CD4-positive, alpha-beta memory T cell (primary cell): Measurements from ENCODE around the gene HTR7. TPM values are rescaled to one million over a fixed set of nuclear protein-coding genes. Genes with fewer than 3 reads are reported as not detected.
A peak's percentile ranks its signal among the peaks of the same experiment; 100 is the strongest.
"Not testable (repeated sequence)": the region's sequence is repeated elsewhere in the genome, so short reads cannot be mapped to it uniquely, and the experiment has no call there.

Source experiments
- CTCF ChIA-PET: fragments of 350-600 bp; sonication (Branson Sonifier 250); formaldehyde crosslinking; loops from one replicate; lab custom pipeline; 2021; ENCODE audit warnings: inconsistent platforms; ENCODE audit not compliant: partially characterized antibody; lab: Charles Lee
- POLR2A ChIA-PET: fragments of 350-600 bp; sonication (Branson Sonifier 250); formaldehyde crosslinking; loops from one replicate; lab custom pipeline; 2021; ENCODE audit not compliant: partially characterized antibody; lab: Charles Lee
- DNase-seq, 5 donors: peaks; one replicate each; pipeline versions ENCODE4 v3.0.0 to v3.0.0-alpha.2; 2020 to 2022; ENCODE audit warnings: mixed read lengths in 1 of 5
- H3K27ac ChIP-seq: one replicate; pipeline ENCODE4 v1.7.0; 2013; ENCODE audit warnings: low read depth, low read length
- H3K27me3 ChIP-seq: 2 replicates; pipeline ENCODE4 v1.7.0; 2013; ENCODE audit warnings: mild to moderate bottlenecking, low read length, moderate library complexity; ENCODE audit not compliant: insufficient read depth
- H3K36me3 ChIP-seq: 2 replicates; pipeline ENCODE4 v1.7.0; 2013; ENCODE audit warnings: mild to moderate bottlenecking, low read length, moderate library complexity; ENCODE audit not compliant: insufficient read depth
- H3K4me1 ChIP-seq: 2 replicates; pipeline ENCODE4 v1.7.0; 2013; ENCODE audit warnings: mild to moderate bottlenecking, low read length, moderate library complexity; ENCODE audit not compliant: insufficient read depth
- H3K4me3 ChIP-seq, 2 donors: one replicate each; pipeline ENCODE4 v1.7.0; 2013; ENCODE audit warnings: low read length in 2 of 2, mild to moderate bottlenecking in 1 of 2
- H3K9me3 ChIP-seq, 2 donors: one replicate each; pipeline ENCODE4 v1.7.0; 2013; ENCODE audit warnings: low read length in 2 of 2, control low read depth in 1 of 2; ENCODE audit not compliant: control insufficient read depth in 1 of 2
- H3K27ac Mint-ChIP-seq, 7 donors: one replicate each; pipeline ENCODE4 v1.8.0; 2020 to 2021; ENCODE audit warnings: mixed read lengths in 7 of 7, mild to moderate bottlenecking in 6 of 7, inconsistent platforms in 3 of 7, moderate library complexity in 3 of 7
- H3K27me3 Mint-ChIP-seq, 2 donors: one replicate each; pipeline ENCODE4 v1.8.0; 2020 to 2021; ENCODE audit warnings: mixed read lengths in 2 of 2
- H3K36me3 Mint-ChIP-seq, 2 donors: one replicate each; pipeline ENCODE4 v1.8.0; 2020 to 2021; ENCODE audit warnings: mixed read lengths in 2 of 2, inconsistent platforms in 1 of 2, mild to moderate bottlenecking in 1 of 2
- H3K4me1 Mint-ChIP-seq, 4 donors: one replicate each; pipeline ENCODE4 v1.8.0; 2020 to 2021; ENCODE audit warnings: mixed read lengths in 4 of 4, mild to moderate bottlenecking in 1 of 4
- H3K4me3 Mint-ChIP-seq, 8 donors: one replicate each; pipeline ENCODE4 v1.8.0; 2020 to 2021; ENCODE audit warnings: mixed read lengths in 8 of 8, mild to moderate bottlenecking in 7 of 8, moderate library complexity in 6 of 8, inconsistent platforms in 3 of 8
- H3K9me3 Mint-ChIP-seq, 8 donors: one replicate each; pipeline ENCODE4 v1.8.0; 2020 to 2021; ENCODE audit warnings: mixed read lengths in 8 of 8, mild to moderate bottlenecking in 5 of 8, inconsistent platforms in 3 of 8, moderate library complexity in 1 of 8
- intact Hi-C: fragments of 100-400 bp; cut with micrococcal nuclease; formaldehyde crosslinking; loops from one replicate; pipeline ENCODE4 v1.15.1; 2023
- polyA plus RNA-seq, 2 donors: library from polyadenylated mRNA; unstranded; fragments of 300-500 nt; fragmentation: Illumina TruSeq; gene quantifications; one replicate each; pipeline ENCODE4 v1.2.3, GENCODE V29; 2021
- total RNA-seq, 2 experiments: library from RNA; stranded (reverse); gene quantifications; one replicate each; pipeline ENCODE4 v1.2.3, GENCODE V29; 2021

Gene HTR7
- total and polyA plus RNA-seq, 4 experiments from 2014 or later, result not detected

DNA sequence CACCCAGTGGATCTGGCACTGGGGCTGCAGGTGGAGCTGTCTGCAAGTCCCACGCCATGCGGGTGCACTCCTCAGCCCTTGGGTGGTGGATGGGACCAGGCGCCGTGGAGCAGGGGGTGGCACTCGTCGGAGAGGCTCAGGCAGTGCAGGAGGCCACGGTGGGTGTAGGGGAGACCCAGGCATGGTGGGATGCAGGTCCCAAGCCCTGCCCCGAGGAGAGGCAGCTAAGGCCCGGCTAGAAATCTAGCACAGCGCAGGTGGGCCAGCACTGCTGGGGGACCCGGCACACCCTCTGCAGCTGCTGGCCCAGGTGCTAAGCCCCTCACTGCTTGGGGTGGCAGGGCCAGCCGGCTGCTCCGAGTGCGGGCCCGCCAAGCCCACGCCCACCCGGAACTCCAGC lies 25.7 kb downstream of the HTR7 start:
- Mint-ChIP-seq H3K4me1 (no peaks in the 10 kb centered on the region), H3K27me3 (no peaks in the 10 kb centered on the region), H3K27ac (no peak overlapping the region), H3K4me3 (no peak overlapping the region), H3K36me3 (no peaks in the 10 kb centered on the region), H3K9me3 (no peaks in the 10 kb centered on the region)
- intact Hi-C loops, result no loop called here
- CTCF ChIA-PET, result no interaction called here
- POLR2A ChIA-PET, result no interaction called here
- no peaks in the 10 kb centered on the region for H3K27me3 ChIP-seq
- H3K4me1 ChIP-seq, result no peaks in the 10 kb centered on the region
- H3K27ac ChIP-seq, result no peak overlapping the region
- no peaks in the 10 kb centered on the region for H3K36me3 ChIP-seq
- no peak for DNase-seq
- no peaks in the 10 kb centered on the region for H3K9me3 ChIP-seq
- no peak overlapping the region for H3K4me3 ChIP-seq

GRCh38 chr10:90822508-90822907 lies 35.3 kb downstream of the HTR7 start:
- peaks cover 14 to 21% of the 10 kb centered on the region in 2 donors for H3K27me3 Mint-ChIP-seq
- H3K4me3 Mint-ChIP-seq, result no peak overlapping the region
- H3K9me3 Mint-ChIP-seq, result peaks cover 0 to 15% (median 11%) of the 10 kb centered on the region in 8 donors
- ChIA-PET CTCF (no interaction called here), POLR2A (no interaction called here)
- no peak for DNase-seq
- Histone ChIP-seq H3K27me3 (no peaks in the 10 kb centered on the region), H3K4me1 (no peaks in the 10 kb centered on the region), H3K9me3 (no peaks in the 10 kb centered on the region), H3K4me3 (no peak overlapping the region), H3K36me3 (no peaks in the 10 kb centered on the region), H3K27ac (no peak overlapping the region)
- H3K27ac Mint-ChIP-seq, result no peak overlapping the region
- H3K36me3 Mint-ChIP-seq, result no peaks in the 10 kb centered on the region
- intact Hi-C loops, result no loop called here
- H3K4me1 Mint-ChIP-seq, result no peaks in the 10 kb centered on the region

GRCh38 chr10:90821864-90822263 lies 36.0 kb downstream of the HTR7 start:
- H3K36me3 Mint-ChIP-seq, POLR2A ChIA-PET, H3K4me3 Mint-ChIP-seq, H3K4me3 ChIP-seq, H3K4me1 Mint-ChIP-seq, intact Hi-C loops, H3K27ac ChIP-seq, H3K27me3 ChIP-seq, CTCF ChIA-PET, H3K27ac Mint-ChIP-seq, H3K4me1 ChIP-seq, DNase-seq, H3K36me3 ChIP-seq, H3K9me3 ChIP-seq: not testable (repeated sequence)
- H3K27me3 Mint-ChIP-seq, result peaks cover 14 to 21% of the 10 kb centered on the region in 2 donors
- H3K9me3 Mint-ChIP-seq, result peaks cover 0 to 15% (median 11%) of the 10 kb centered on the region in 8 donors

DNA sequence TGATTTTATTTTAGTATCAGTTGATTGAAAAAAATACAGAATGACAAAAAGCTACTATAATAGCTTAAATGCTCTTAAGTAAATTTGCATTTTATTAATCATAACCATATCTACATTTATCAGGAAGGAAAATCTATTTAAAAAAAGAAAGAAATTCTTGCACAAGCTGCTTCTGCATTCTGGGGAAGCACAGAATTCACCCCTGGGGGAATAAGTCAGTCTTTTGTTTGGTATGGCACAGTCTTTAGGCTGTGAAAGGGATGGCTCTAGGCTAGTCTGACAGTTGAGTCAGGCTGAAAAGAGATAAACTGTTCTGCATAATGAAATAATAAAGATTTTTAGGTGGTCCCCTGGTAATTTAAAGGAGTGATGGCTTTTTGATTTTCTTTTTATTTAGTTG lies 37.9 kb downstream of the HTR7 start:
- no peak overlapping the region for H3K4me3 Mint-ChIP-seq
- intact Hi-C loops, result no loop called here
- ChIA-PET POLR2A (no interaction called here), CTCF (no interaction called here)
- no peaks in the 10 kb centered on the region for H3K36me3 Mint-ChIP-seq
- peaks cover 0 to 15% (median 11%) of the 10 kb centered on the region in 8 donors for H3K9me3 Mint-ChIP-seq
- H3K27me3 Mint-ChIP-seq, result peaks cover 5 to 13% of the 10 kb centered on the region in 2 donors
- Histone ChIP-seq H3K4me1 (no peaks in the 10 kb centered on the region), H3K27me3 (no peaks in the 10 kb centered on the region), H3K9me3 (no peaks in the 10 kb centered on the region), H3K36me3 (no peaks in the 10 kb centered on the region), H3K4me3 (no peak overlapping the region), H3K27ac (no peak overlapping the region)
- DNase-seq, result no peak
- no peaks in the 10 kb centered on the region for H3K4me1 Mint-ChIP-seq
- H3K27ac Mint-ChIP-seq, result no peak overlapping the region

GRCh38 chr10:90818736-90819135 lies 39.1 kb downstream of the HTR7 start:
- Histone ChIP-seq H3K4me1 (no peaks in the 10 kb centered on the region), H3K4me3 (no peak overlapping the region), H3K27me3 (no peaks in the 10 kb centered on the region), H3K9me3 (no peaks in the 10 kb centered on the region), H3K27ac (no peak overlapping the region), H3K36me3 (no peaks in the 10 kb centered on the region)
- ChIA-PET POLR2A (no interaction called here), CTCF (no interaction called here)
- Mint-ChIP-seq H3K4me1 (no peaks in the 10 kb centered on the region), H3K9me3 (peaks cover 0 to 15% (median 11%) of the 10 kb centered on the region in 8 donors), H3K4me3 (no peak overlapping the region), H3K27me3 (peaks cover 9 to 13% of the 10 kb centered on the region in 2 donors), H3K27ac (no peak overlapping the region), H3K36me3 (no peaks in the 10 kb centered on the region)
- intact Hi-C loops, result no loop called here
- DNase-seq, result no peak

GRCh38 chr10:90817128-90817889 lies 40.5 kb downstream of the HTR7 start:
- Histone ChIP-seq H3K4me1 (no peaks in the 10 kb centered on the region), H3K9me3 (no peaks in the 10 kb centered on the region), H3K4me3 (no peak overlapping the region), H3K27ac (no peak overlapping the region), H3K36me3 (no peaks in the 10 kb centered on the region), H3K27me3 (no peaks in the 10 kb centered on the region)
- intact Hi-C loops, result no loop called here
- DNase-seq, result no peak
- H3K27ac Mint-ChIP-seq, result peak overlapping the region in 1 of 7 donors; percentile 18
- no peak overlapping the region for H3K4me3 Mint-ChIP-seq
- CTCF ChIA-PET, result no interaction called here
- H3K27me3 Mint-ChIP-seq, result peaks cover 11% of the 10 kb centered on the region in 2 donors
- POLR2A ChIA-PET, result no interaction called here
- peaks cover 0 to 12% (median 8%) of the 10 kb centered on the region in 8 donors for H3K9me3 Mint-ChIP-seq
- no peaks in the 10 kb centered on the region for H3K36me3 Mint-ChIP-seq
- no peaks in the 10 kb centered on the region for H3K4me1 Mint-ChIP-seq

DNA sequence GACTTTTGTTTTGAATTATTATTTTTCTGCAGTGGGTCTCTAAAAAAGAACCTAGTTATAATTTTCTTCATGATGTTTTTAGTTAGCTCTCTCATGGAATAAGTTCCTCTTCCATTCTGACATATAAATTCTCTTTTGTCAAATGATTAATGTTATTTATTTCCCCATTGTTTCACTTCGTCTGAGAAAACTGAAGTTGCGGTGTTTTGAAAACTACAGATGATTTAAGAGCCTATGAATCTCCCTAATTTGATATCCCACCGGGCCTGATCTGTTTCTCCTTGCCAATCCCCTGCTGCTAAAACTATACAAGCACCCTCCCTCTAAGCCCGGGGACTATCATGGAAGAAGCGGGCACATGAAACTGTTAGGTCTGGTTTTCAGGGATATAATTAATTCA lies 41.4 kb downstream of the HTR7 start:
- Histone ChIP-seq H3K27me3 (no peaks in the 10 kb centered on the region), H3K36me3 (no peaks in the 10 kb centered on the region), H3K27ac (no peak overlapping the region), H3K4me3 (no peak overlapping the region), H3K9me3 (no peaks in the 10 kb centered on the region), H3K4me1 (no peaks in the 10 kb centered on the region)
- peaks cover 8 to 9% of the 10 kb centered on the region in 2 donors for H3K27me3 Mint-ChIP-seq
- no peaks in the 10 kb centered on the region for H3K36me3 Mint-ChIP-seq
- peaks cover 0 to 5% (median under 1%) of the 10 kb centered on the region in 8 donors for H3K9me3 Mint-ChIP-seq
- no peak overlapping the region for H3K4me3 Mint-ChIP-seq
- intact Hi-C loops, result no loop called here
- no peak overlapping the region for H3K27ac Mint-ChIP-seq
- no peak for DNase-seq
- POLR2A ChIA-PET, result no interaction called here
- H3K4me1 Mint-ChIP-seq, result no peaks in the 10 kb centered on the region
- CTCF ChIA-PET, result no interaction called here
